RWPE2 (cell line): ENCODE results near the gene GALE.
"Not testable (repeated sequence)": the region's sequence is repeated elsewhere in the genome, so short reads cannot be mapped to it uniquely, and the experiment has no call there.

ENCODE experiments used
- ATAC-seq: fragments of 200-7000 bp; cut with Tn5 transposase; 3 replicates; pipeline ENCODE4 v1.9.1; 2021; ENCODE audit warnings: low read depth
- DNase-seq: peaks from one replicate; pipeline ENCODE4 v3.0.0-alpha.2; 2020; ENCODE audit warnings: low spot score
- H3K27ac ChIP-seq: fragments of 450-650 bp; 2 replicates; pipeline ENCODE4 v1.5.1; 2017; ENCODE audit warnings: mild to moderate bottlenecking; ENCODE audit not compliant: poor library complexity, severe bottlenecking
- H3K27me3 ChIP-seq: fragments of 250-450 bp; sonication (Bioruptor Pico); 2 replicates; pipeline ENCODE4 v1.5.1; 2021; ENCODE audit warnings: mild to moderate bottlenecking, moderate library complexity; ENCODE audit not compliant: insufficient read depth, poor library complexity, severe bottlenecking
- H3K36me3 ChIP-seq: fragments of 250-450 bp; sonication (Bioruptor Pico); 2 replicates; pipeline ENCODE4 v1.5.1; 2020; ENCODE audit warnings: low read depth, mild to moderate bottlenecking, moderate library complexity
- H3K4me1 ChIP-seq: fragments of 250-450 bp; sonication (Bioruptor Pico); 2 replicates; pipeline ENCODE4 v1.5.1; 2021; ENCODE audit warnings: mild to moderate bottlenecking, moderate library complexity; ENCODE audit not compliant: insufficient read depth, poor library complexity, severe bottlenecking
- H3K4me3 ChIP-seq: fragments of 250-450 bp; sonication (Bioruptor Pico); 2 replicates; pipeline ENCODE4 v1.5.1; 2021; ENCODE audit warnings: mild to moderate bottlenecking, moderate library complexity; ENCODE audit not compliant: severe bottlenecking
- H3K9me3 ChIP-seq: fragments of 250-450 bp; sonication (Bioruptor Pico); 2 replicates; pipeline ENCODE4 v1.5.1; 2021; ENCODE audit warnings: mild to moderate bottlenecking, moderate library complexity; ENCODE audit not compliant: severe bottlenecking
- CTCF ChIP-seq: fragments of 450-650 bp; IDR thresholded peaks from one replicate; pipeline ENCODE4 v1.5.1; 2017; ENCODE audit warnings: mild to moderate bottlenecking, moderate library complexity; ENCODE audit not compliant: poor library complexity, severe bottlenecking

The GALE gene

GRCh38 chr1:23800400-23801337 is at the start of gene GALE:
Gene GALE, minus strand, starts transcription at chr1:23800754. Its CDS starts 1,747 bp downstream, at chr1:23799007.
- ATAC-seq, result peak; percentile 63
- H3K27me3 ChIP-seq, result no peaks in the 10 kb centered on the region
- H3K36me3 ChIP-seq, result peaks cover 32% of the 10 kb centered on the region
- peak; percentile 97 for DNase-seq
- peak within 1 kb of the TSS; percentile 94 for H3K27ac ChIP-seq
- TF ChIP-seq CTCF, result no peak
- H3K9me3 ChIP-seq, result no peaks in the 10 kb centered on the region
- peaks cover 8% of the 10 kb centered on the region for H3K4me1 ChIP-seq
- peak within 1 kb of the TSS; percentile 70 for H3K4me3 ChIP-seq

GRCh38 chr1:23848673-23849616 is 48.4 kb upstream of the GALE start:
- no peak for ATAC-seq
- H3K9me3 ChIP-seq, result no peaks in the 10 kb centered on the region
- H3K4me1 ChIP-seq, result no peaks in the 10 kb centered on the region
- DNase-seq, result no peak
- H3K36me3 ChIP-seq, result peaks cover 36% of the 10 kb centered on the region
- H3K4me3 ChIP-seq, result no peak overlapping the region
- H3K27me3 ChIP-seq, result no peaks in the 10 kb centered on the region
- no peak overlapping the region for H3K27ac ChIP-seq
- TF ChIP-seq CTCF, result no peak

- not testable (repeated sequence) for H3K4me3 ChIP-seq, H3K27ac ChIP-seq, ATAC-seq, DNase-seq, H3K4me1 ChIP-seq, H3K27me3 ChIP-seq, H3K9me3 ChIP-seq
- H3K36me3 ChIP-seq, result peaks cover 36% of the 10 kb centered on the region
Observed at GRCh38 chr1:23847482-23848095, 47.0 kb upstream of the GALE start.

DNA sequence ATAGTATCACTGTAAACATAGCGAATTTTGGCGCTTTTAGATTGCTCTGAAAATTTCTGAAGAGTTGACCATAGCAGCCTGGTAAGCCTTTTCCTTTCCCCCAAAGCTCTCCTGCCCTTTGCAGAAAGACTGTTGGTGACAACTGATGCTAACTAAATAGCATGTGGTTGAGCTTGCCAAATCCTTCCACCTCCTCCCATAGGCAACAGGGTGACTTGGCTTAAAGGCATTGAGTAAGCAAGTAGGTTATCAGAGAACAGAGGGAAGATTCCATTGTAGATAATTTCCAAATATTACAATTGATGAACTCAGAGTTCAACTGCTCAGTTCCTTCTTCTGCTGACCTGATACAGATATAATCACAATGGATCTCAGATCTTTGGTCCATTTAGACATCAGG is 44.6 kb upstream of the GALE start:
- Histone ChIP-seq H3K4me1 (no peaks in the 10 kb centered on the region), H3K36me3 (peaks cover 32% of the 10 kb centered on the region), H3K27me3 (no peaks in the 10 kb centered on the region), H3K4me3 (no peak overlapping the region), H3K9me3 (no peaks in the 10 kb centered on the region), H3K27ac (no peak overlapping the region)
- ATAC-seq (no peak), DNase-seq (no peak)
- no peak for TF ChIP-seq CTCF

GRCh38 chr1:23843644-23844043 is 43.1 kb upstream of the GALE start:
- Histone ChIP-seq H3K27me3 (no peaks in the 10 kb centered on the region), H3K36me3 (peaks cover 26% of the 10 kb centered on the region), H3K4me1 (no peaks in the 10 kb centered on the region), H3K4me3 (no peak overlapping the region), H3K27ac (no peak overlapping the region), H3K9me3 (no peaks in the 10 kb centered on the region)
- ATAC-seq, result no peak
- no peak for DNase-seq
- TF ChIP-seq CTCF, result no peak
